A549 (cell line): ENCODE measurements around the gene SPDYE4. TPM values are rescaled to one million over a fixed set of nuclear protein-coding genes. Genes with fewer than 3 reads are reported as not detected.

ENCODE experiments used
- ATAC-seq, 2 experiments: fragments of 200-7000 bp in 1 of 2; fragments of >200 bp in 1 of 2; cut with Nextera tagmentation in 1 of 2; cut with Tn5 transposase in 1 of 2; 3 replicates each; pipeline versions ENCODE4 v1.8.0 to v1.9.1; 2018 to 2020; ENCODE audit warnings: mild to moderate bottlenecking in 1 of 2, moderate library complexity in 1 of 2
- CTCF ChIA-PET: fragments of 300-600 bp; sonication (Branson Sonifier 250); formaldehyde crosslinking; extraction: SDS; loops from one replicate; lab custom pipeline; 2021; ENCODE audit warnings: antibody characterized with exemption, inconsistent platforms; lab: Yijun Ruan, JAX
- POLR2A ChIA-PET: fragments of 350-600 bp; formaldehyde crosslinking; extraction: SDS; loops from one replicate; lab custom pipeline; 2021; ENCODE audit warnings: antibody characterized with exemption, inconsistent platforms; lab: Yijun Ruan, JAX
- DNase-seq, 2 experiments: peaks; one replicate each; pipeline versions ENCODE4 v3.0.0 to v3.0.0-alpha.2; 2011 to 2016; ENCODE audit warnings: low read depth in 1 of 2, low spot score in 1 of 2
- FAIRE-seq: peaks from 2 replicates; lab custom pipeline; 2011; peaks lifted over from hg19 to GRCh38; lab: Jason Lieb, UNC
- H3K27ac ChIP-seq, 2 experiments: fragments of >200 bp; sonication (Bioruptor Twin); formaldehyde crosslinking; 3 replicates each; pipeline ENCODE4 v1.5.1; 2016 to 2017
- H3K4me1 ChIP-seq: fragments of >200 bp; sonication (Bioruptor Twin); formaldehyde crosslinking; 3 replicates; pipeline ENCODE4 v1.6.1; 2016
- H3K4me2 ChIP-seq: fragments of >200 bp; sonication (Bioruptor Twin); formaldehyde crosslinking; 3 replicates; pipeline ENCODE4 v1.6.1; 2016
- H3K4me3 ChIP-seq: fragments of >200 bp; sonication (Bioruptor Twin); formaldehyde crosslinking; 3 replicates; pipeline ENCODE4 v1.5.1; 2016
- H3K9me3 ChIP-seq: fragments of >200 bp; sonication (Bioruptor Twin); formaldehyde crosslinking; 3 replicates; pipeline ENCODE4 v1.6.1; 2016
- BHLHE40 ChIP-seq: IDR thresholded peaks from 2 replicates; pipeline ENCODE4 v1.6.1; 2012; ENCODE audit warnings: low read depth, low read length, inconsistent platforms
- CBX2 ChIP-seq: fragments of 200-600 bp; sonication (generic); IDR thresholded peaks from 2 replicates; pipeline ENCODE4 v1.6.1; 2016; ENCODE audit warnings: low read depth, mild to moderate bottlenecking, borderline replicate concordance
- CBX8 ChIP-seq: fragments of 200-600 bp; sonication (generic); IDR thresholded peaks from 2 replicates; pipeline ENCODE4 v1.6.1; 2016
- FOSL2 ChIP-seq, 2 experiments: fragments of 450-650 bp in 1 of 2; fragments of >200 bp in 1 of 2; sonication (Bioruptor Twin) in 1 of 2; formaldehyde crosslinking; IDR thresholded peaks; 2 replicates each; pipeline versions ENCODE4 v1.5.0 to v1.6.1; 2016 to 2020; ENCODE audit warnings: mild to moderate bottlenecking in 1 of 2, moderate library complexity in 1 of 2
- GATA3 ChIP-seq: IDR thresholded peaks from 2 replicates; pipeline ENCODE4 v1.6.1; 2012; ENCODE audit warnings: borderline replicate concordance
- HEYL ChIP-seq: fragments of 250-450 bp; sonication (Bioruptor Pico); IDR thresholded peaks from 2 replicates; pipeline ENCODE4 v1.8.0; 2021; ENCODE audit warnings: mild to moderate bottlenecking, moderate library complexity
- HOXB13 ChIP-seq: fragments of 250-450 bp; sonication (Bioruptor Pico); IDR thresholded peaks from 2 replicates; pipeline ENCODE4 v1.5.0; 2020; ENCODE audit warnings: low read depth, mild to moderate bottlenecking, moderate library complexity
- HOXB5 ChIP-seq: fragments of 250-450 bp; sonication (Bioruptor Pico); IDR thresholded peaks from 2 replicates; pipeline ENCODE4 v1.5.0; 2020; ENCODE audit warnings: mild to moderate bottlenecking, moderate library complexity
- KDM5A ChIP-seq: fragments of 200-600 bp; sonication (generic); IDR thresholded peaks from 2 replicates; pipeline ENCODE4 v1.6.1; 2016; ENCODE audit warnings: antibody characterized with exemption, mild to moderate bottlenecking
- NFE2L2 ChIP-seq: fragments of 150-350 bp; conservative IDR thresholded peaks from 2 replicates; pipeline ENCODE4 v1.6.1; 2014; ENCODE audit warnings: low read length
- NPAS2 ChIP-seq: fragments of 250-450 bp; sonication (Bioruptor Pico); IDR thresholded peaks from 2 replicates; pipeline ENCODE4 v1.8.0; 2022; ENCODE audit warnings: mild to moderate bottlenecking, moderate library complexity, borderline replicate concordance
- RARB ChIP-seq: fragments of 250-450 bp; sonication (Bioruptor Pico); IDR thresholded peaks from 2 replicates; pipeline ENCODE4 v1.8.0; 2021; ENCODE audit warnings: mild to moderate bottlenecking, moderate library complexity
- RFX5 ChIP-seq: fragments of 450-650 bp; IDR thresholded peaks from 2 replicates; pipeline ENCODE4 v1.7.1; 2014; ENCODE audit warnings: antibody characterized with exemption, mild to moderate bottlenecking, moderate library complexity
- TFCP2L1 ChIP-seq: fragments of 250-450 bp; sonication (Bioruptor Pico); IDR thresholded peaks from 2 replicates; pipeline ENCODE4 v1.5.0; 2021; ENCODE audit warnings: mild to moderate bottlenecking
- TP53 ChIP-seq: fragments of 250-450 bp; sonication (Bioruptor Pico); IDR thresholded peaks from 2 replicates; pipeline ENCODE4 v1.5.0; 2021; ENCODE audit warnings: mild to moderate bottlenecking, moderate library complexity
- WGBS: methylation state at CpG from one replicate; pipeline ENCODE4 v1.1.6; 2017; ENCODE audit errors: missing lambda C conversion rate; 5-methylcytosine and 5-hydroxymethylcytosine counted together
- polyA plus RNA-seq, 4 experiments: library from polyadenylated mRNA; depleted of rRNA in 3 of 4; stranded (reverse); fragments of >200 nt; fragmentation: RNase III in 1 of 4; extraction: RNeasy Plus Mini Kit Qiagen cat#74134 plus additional on column Dnase treatment in 1 of 4; gene quantifications; 2 replicates in 3 of 4; 3 replicates in 1 of 4; pipeline ENCODE4 v1.2.3, GENCODE V29; 2011 to 2017
- TF ChIP-seq, protein P1 (sequence below): IDR thresholded peaks from 2 replicates; pipeline ENCODE4 v1.6.1; 2012
- TF ChIP-seq, protein P2 (sequence below): fragments of >200 bp; sonication (Bioruptor Twin); formaldehyde crosslinking; IDR thresholded peaks from 3 replicates; pipeline ENCODE4 v1.5.1; 2016
- TF ChIP-seq, protein P3 (sequence below): fragments of 250-450 bp; sonication (Bioruptor Pico); IDR thresholded peaks from 2 replicates; pipeline ENCODE4 v1.5.0; 2021; ENCODE audit warnings: mild to moderate bottlenecking, moderate library complexity, borderline replicate concordance
- TF ChIP-seq, protein P4 (sequence below): fragments of 450-650 bp; IDR thresholded peaks from 2 replicates; pipeline ENCODE4 v1.6.1; 2014; ENCODE audit warnings: antibody characterized with exemption
- TF ChIP-seq, protein P5 (sequence below): fragments of 200-600 bp; sonication (generic); IDR thresholded peaks from 2 replicates; pipeline ENCODE4 v1.6.1; 2016; ENCODE audit warnings: antibody characterized with exemption, mild to moderate bottlenecking, moderate library complexity

The SPDYE4 gene
- polyA plus RNA-seq, 2 of the 4 experiments (the other 2 are of a cell fraction), result not detected

DNA sequence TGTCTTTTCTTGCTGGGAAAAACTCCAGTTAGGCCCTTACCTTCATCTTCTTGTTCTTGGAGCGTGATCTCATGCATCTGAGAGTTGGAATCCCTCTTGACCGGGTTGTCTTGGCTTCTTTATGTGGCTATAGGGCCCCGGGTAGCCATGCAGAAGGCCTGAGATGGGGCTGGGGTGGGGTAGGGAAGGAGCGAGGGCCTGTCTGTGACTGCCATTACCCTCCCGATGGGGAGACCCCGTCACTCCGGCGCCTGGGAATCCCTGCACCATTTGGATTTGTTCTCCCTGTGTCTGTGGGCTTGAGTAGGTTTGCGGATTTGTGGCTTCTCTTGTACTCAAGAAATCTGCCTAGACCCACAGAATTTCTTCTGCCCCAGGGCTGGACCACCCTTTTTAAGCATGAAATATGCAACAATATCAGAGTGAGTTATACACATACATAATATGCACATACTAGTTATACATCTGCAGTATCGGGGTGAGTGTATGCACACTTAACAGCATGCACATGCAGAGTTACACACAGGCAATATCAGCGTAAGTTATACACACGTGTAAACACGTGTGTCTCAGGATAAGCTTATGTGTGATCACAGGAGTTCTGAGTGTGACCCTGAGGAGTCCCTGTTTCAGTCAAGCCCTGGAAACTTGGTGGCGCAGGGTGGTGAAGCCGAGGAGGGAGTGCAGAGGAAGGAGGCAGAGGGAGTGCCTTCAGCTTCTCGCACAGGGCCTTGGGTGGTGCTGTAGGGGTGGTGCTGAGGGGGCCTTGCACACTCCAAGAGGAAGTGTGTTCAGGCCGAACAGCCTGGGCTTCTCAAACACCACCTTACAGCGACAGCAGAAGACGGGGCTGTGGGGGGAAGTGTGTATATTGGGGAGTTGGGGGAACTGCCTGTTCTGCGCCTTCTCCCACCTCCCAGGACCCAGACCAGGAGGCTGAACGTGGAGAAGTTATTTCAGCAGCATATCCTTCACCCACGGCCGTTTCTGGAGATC is 32.2 kb downstream of the SPDYE4 start:
- no peak for FAIRE-seq
- ATAC-seq, result peak in 1 of 2 experiments; percentile 28; a peak in 2 of 6 replicates
- H3K4me1 ChIP-seq, result no peaks in the 10 kb centered on the region
- H3K9me3 ChIP-seq, result no peaks in the 10 kb centered on the region
- ChIA-PET POLR2A (no interaction called here), CTCF (interaction anchor here (0.6 to 5.7 kb wide), 5 partner anchors 10 to 339 kb away, joined by 3 to 31 read pairs (median 4); partner anchors contain the start of gene CCDC42)
- DNase-seq, result no peak
- no peak overlapping the region for H3K27ac ChIP-seq
- H3K4me3 ChIP-seq, result no peak overlapping the region
- no peak overlapping the region for H3K4me2 ChIP-seq
- WGBS, result 66% methylated on average over 23 of the region's 23 CpGs
- TF ChIP-seq RARB (CRISPR knock-in tag) (no peak), BHLHE40 (no peak), CBX8 (no peak), HEYL (CRISPR knock-in tag) (no peak), TFCP2L1 (CRISPR knock-in tag) (no peak), GATA3 (no peak), KDM5A (no peak), CBX2 (no peak), HOXB13 (CRISPR knock-in tag) (no peak), NFE2L2 (no peak), HOXB5 (CRISPR knock-in tag) (no peak), TP53 (no peak), NPAS2 (CRISPR knock-in tag) (no peak), FOSL2 (IDR thresholded peaks at IDR 0.05) (no peak), FOSL2 (CRISPR knock-in tag; IDR thresholded peaks at IDR 0.05) (no peak), RFX5 (no peak)
- TF ChIP-seq, protein P1, sequence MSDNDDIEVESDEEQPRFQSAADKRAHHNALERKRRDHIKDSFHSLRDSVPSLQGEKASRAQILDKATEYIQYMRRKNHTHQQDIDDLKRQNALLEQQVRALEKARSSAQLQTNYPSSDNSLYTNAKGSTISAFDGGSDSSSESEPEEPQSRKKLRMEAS, result no peak
- TF ChIP-seq, protein P2, sequence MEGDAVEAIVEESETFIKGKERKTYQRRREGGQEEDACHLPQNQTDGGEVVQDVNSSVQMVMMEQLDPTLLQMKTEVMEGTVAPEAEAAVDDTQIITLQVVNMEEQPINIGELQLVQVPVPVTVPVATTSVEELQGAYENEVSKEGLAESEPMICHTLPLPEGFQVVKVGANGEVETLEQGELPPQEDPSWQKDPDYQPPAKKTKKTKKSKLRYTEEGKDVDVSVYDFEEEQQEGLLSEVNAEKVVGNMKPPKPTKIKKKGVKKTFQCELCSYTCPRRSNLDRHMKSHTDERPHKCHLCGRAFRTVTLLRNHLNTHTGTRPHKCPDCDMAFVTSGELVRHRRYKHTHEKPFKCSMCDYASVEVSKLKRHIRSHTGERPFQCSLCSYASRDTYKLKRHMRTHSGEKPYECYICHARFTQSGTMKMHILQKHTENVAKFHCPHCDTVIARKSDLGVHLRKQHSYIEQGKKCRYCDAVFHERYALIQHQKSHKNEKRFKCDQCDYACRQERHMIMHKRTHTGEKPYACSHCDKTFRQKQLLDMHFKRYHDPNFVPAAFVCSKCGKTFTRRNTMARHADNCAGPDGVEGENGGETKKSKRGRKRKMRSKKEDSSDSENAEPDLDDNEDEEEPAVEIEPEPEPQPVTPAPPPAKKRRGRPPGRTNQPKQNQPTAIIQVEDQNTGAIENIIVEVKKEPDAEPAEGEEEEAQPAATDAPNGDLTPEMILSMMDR, result no peak
- TF ChIP-seq, protein P3, sequence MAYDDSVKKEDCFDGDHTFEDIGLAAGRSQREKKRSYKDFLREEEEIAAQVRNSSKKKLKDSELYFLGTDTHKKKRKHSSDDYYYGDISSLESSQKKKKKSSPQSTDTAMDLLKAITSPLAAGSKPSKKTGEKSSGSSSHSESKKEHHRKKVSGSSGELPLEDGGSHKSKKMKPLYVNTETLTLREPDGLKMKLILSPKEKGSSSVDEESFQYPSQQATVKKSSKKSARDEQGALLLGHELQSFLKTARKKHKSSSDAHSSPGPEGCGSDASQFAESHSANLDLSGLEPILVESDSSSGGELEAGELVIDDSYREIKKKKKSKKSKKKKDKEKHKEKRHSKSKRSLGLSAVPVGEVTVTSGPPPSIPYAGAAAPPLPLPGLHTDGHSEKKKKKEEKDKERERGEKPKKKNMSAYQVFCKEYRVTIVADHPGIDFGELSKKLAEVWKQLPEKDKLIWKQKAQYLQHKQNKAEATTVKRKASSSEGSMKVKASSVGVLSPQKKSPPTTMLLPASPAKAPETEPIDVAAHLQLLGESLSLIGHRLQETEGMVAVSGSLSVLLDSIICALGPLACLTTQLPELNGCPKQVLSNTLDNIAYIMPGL, result no peak
- TF ChIP-seq, protein P4, sequence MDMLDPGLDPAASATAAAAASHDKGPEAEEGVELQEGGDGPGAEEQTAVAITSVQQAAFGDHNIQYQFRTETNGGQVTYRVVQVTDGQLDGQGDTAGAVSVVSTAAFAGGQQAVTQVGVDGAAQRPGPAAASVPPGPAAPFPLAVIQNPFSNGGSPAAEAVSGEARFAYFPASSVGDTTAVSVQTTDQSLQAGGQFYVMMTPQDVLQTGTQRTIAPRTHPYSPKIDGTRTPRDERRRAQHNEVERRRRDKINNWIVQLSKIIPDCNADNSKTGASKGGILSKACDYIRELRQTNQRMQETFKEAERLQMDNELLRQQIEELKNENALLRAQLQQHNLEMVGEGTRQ, result no peak
- TF ChIP-seq, protein P5, sequence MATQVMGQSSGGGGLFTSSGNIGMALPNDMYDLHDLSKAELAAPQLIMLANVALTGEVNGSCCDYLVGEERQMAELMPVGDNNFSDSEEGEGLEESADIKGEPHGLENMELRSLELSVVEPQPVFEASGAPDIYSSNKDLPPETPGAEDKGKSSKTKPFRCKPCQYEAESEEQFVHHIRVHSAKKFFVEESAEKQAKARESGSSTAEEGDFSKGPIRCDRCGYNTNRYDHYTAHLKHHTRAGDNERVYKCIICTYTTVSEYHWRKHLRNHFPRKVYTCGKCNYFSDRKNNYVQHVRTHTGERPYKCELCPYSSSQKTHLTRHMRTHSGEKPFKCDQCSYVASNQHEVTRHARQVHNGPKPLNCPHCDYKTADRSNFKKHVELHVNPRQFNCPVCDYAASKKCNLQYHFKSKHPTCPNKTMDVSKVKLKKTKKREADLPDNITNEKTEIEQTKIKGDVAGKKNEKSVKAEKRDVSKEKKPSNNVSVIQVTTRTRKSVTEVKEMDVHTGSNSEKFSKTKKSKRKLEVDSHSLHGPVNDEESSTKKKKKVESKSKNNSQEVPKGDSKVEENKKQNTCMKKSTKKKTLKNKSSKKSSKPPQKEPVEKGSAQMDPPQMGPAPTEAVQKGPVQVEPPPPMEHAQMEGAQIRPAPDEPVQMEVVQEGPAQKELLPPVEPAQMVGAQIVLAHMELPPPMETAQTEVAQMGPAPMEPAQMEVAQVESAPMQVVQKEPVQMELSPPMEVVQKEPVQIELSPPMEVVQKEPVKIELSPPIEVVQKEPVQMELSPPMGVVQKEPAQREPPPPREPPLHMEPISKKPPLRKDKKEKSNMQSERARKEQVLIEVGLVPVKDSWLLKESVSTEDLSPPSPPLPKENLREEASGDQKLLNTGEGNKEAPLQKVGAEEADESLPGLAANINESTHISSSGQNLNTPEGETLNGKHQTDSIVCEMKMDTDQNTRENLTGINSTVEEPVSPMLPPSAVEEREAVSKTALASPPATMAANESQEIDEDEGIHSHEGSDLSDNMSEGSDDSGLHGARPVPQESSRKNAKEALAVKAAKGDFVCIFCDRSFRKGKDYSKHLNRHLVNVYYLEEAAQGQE, result no peak
